Dendritic cell treated with granulocyte-macrophage colony-stimulating factor and Interleukin-4, amounts not matched to agents 40 ng/mL and 50 ng/mL, for 4 days (primary cell): ENCODE data around the gene NLGN1.

Experiments used
- H3K27ac Mint-ChIP-seq: one replicate; pipeline ENCODE4 v1.8.0; 2022; ENCODE audit warnings: mild to moderate bottlenecking, mixed read lengths
- H3K27me3 Mint-ChIP-seq: one replicate; pipeline ENCODE4 v1.8.0; 2022; ENCODE audit warnings: mild to moderate bottlenecking, mixed read lengths
- H3K36me3 Mint-ChIP-seq: one replicate; pipeline ENCODE4 v1.8.0; 2022; ENCODE audit warnings: low read depth, mixed read lengths
- H3K4me1 Mint-ChIP-seq: one replicate; pipeline ENCODE4 v1.8.0; 2022; ENCODE audit warnings: low read depth, mixed read lengths
- H3K4me3 Mint-ChIP-seq: one replicate; pipeline ENCODE4 v1.8.0; 2022; ENCODE audit warnings: mild to moderate bottlenecking, moderate library complexity, mixed read lengths
- H3K9me3 Mint-ChIP-seq: one replicate; pipeline ENCODE4 v1.8.0; 2022; ENCODE audit warnings: mixed read lengths
- intact Hi-C: fragments of 100-400 bp; cut with micrococcal nuclease; formaldehyde crosslinking; loops from one replicate; pipeline ENCODE4 v1.15.0; 2022

NLGN1 gene

GRCh38 chr3:174120997-174121396 is 723.5 kb downstream of the NLGN1 start:
- H3K4me1 Mint-ChIP-seq, result no peaks in the 10 kb centered on the region
- H3K4me3 Mint-ChIP-seq, result no peak overlapping the region
- H3K27ac Mint-ChIP-seq, result no peak overlapping the region
- H3K9me3 Mint-ChIP-seq, result no peaks in the 10 kb centered on the region
- intact Hi-C loops, result no loop called here
- H3K27me3 Mint-ChIP-seq, result no peaks in the 10 kb centered on the region
- H3K36me3 Mint-ChIP-seq, result no peaks in the 10 kb centered on the region

GRCh38 chr3:174122411-174122810 is 724.9 kb downstream of the NLGN1 start:
- H3K4me3 Mint-ChIP-seq, result no peak overlapping the region
- no peak overlapping the region for H3K27ac Mint-ChIP-seq
- H3K4me1 Mint-ChIP-seq, result no peaks in the 10 kb centered on the region
- no peaks in the 10 kb centered on the region for H3K27me3 Mint-ChIP-seq
- no peaks in the 10 kb centered on the region for H3K36me3 Mint-ChIP-seq
- H3K9me3 Mint-ChIP-seq, result no peaks in the 10 kb centered on the region
- intact Hi-C loops, result no loop called here

GRCh38 chr3:174125267-174125824 is 727.8 kb downstream of the NLGN1 start:
- Mint-ChIP-seq H3K4me3 (no peak overlapping the region), H3K9me3 (no peaks in the 10 kb centered on the region), H3K4me1 (no peaks in the 10 kb centered on the region), H3K36me3 (no peaks in the 10 kb centered on the region), H3K27me3 (no peaks in the 10 kb centered on the region), H3K27ac (no peak overlapping the region)
- intact Hi-C loops, result no loop called here

- no peak overlapping the region for H3K27ac Mint-ChIP-seq
- no peaks in the 10 kb centered on the region for H3K4me1 Mint-ChIP-seq
- H3K36me3 Mint-ChIP-seq, result no peaks in the 10 kb centered on the region
- H3K9me3 Mint-ChIP-seq, result no peaks in the 10 kb centered on the region
- H3K4me3 Mint-ChIP-seq, result no peak overlapping the region
- intact Hi-C loops, result no loop called here
- no peaks in the 10 kb centered on the region for H3K27me3 Mint-ChIP-seq
These were observed 729.6 kb downstream of the NLGN1 start for GRCh38 chr3:174126990-174127758.

- no peaks in the 10 kb centered on the region for H3K9me3 Mint-ChIP-seq
- no peaks in the 10 kb centered on the region for H3K4me1 Mint-ChIP-seq
- H3K4me3 Mint-ChIP-seq, result no peak overlapping the region
- H3K36me3 Mint-ChIP-seq, result no peaks in the 10 kb centered on the region
- H3K27me3 Mint-ChIP-seq, result no peaks in the 10 kb centered on the region
- H3K27ac Mint-ChIP-seq, result no peak overlapping the region
- intact Hi-C loops, result no loop called here
These were observed 734.5 kb downstream of the NLGN1 start for GRCh38 chr3:174132006-174132405.

GRCh38 chr3:174132421-174133042 is 735.0 kb downstream of the NLGN1 start:
- Mint-ChIP-seq H3K27ac (no peak overlapping the region), H3K4me1 (no peaks in the 10 kb centered on the region), H3K4me3 (no peak overlapping the region)

GRCh38 chr3:174146008-174146407 is 748.5 kb downstream of the NLGN1 start:
- Mint-ChIP-seq H3K4me1 (no peaks in the 10 kb centered on the region), H3K9me3 (no peaks in the 10 kb centered on the region), H3K36me3 (no peaks in the 10 kb centered on the region), H3K27me3 (no peaks in the 10 kb centered on the region), H3K4me3 (no peak overlapping the region), H3K27ac (no peak overlapping the region)
- intact Hi-C loops, result no loop called here

More at GRCh38 chr3:174132421-174133042, 735.0 kb downstream of the NLGN1 start:
- no peaks in the 10 kb centered on the region for H3K27me3 Mint-ChIP-seq
- no peaks in the 10 kb centered on the region for H3K36me3 Mint-ChIP-seq
- intact Hi-C loops, result no loop called here
- no peaks in the 10 kb centered on the region for H3K9me3 Mint-ChIP-seq

GRCh38 chr3:174147798-174148197 is 750.3 kb downstream of the NLGN1 start:
- Mint-ChIP-seq H3K4me1 (no peaks in the 10 kb centered on the region), H3K27ac (no peak overlapping the region), H3K4me3 (no peak overlapping the region), H3K27me3 (no peaks in the 10 kb centered on the region), H3K9me3 (peaks cover 3% of the 10 kb centered on the region), H3K36me3 (no peaks in the 10 kb centered on the region)
- intact Hi-C loops, result no loop called here

- intact Hi-C loops, result no loop called here
- no peak overlapping the region for H3K27ac Mint-ChIP-seq
- H3K9me3 Mint-ChIP-seq, result peaks cover 8% of the 10 kb centered on the region
- H3K4me1 Mint-ChIP-seq, result no peaks in the 10 kb centered on the region
- no peaks in the 10 kb centered on the region for H3K36me3 Mint-ChIP-seq
- H3K4me3 Mint-ChIP-seq, result no peak overlapping the region
- no peaks in the 10 kb centered on the region for H3K27me3 Mint-ChIP-seq
These were observed 756.3 kb downstream of the NLGN1 start for GRCh38 chr3:174153871-174154270.

- Mint-ChIP-seq H3K4me1 (no peaks in the 10 kb centered on the region), H3K27me3 (no peaks in the 10 kb centered on the region), H3K36me3 (no peaks in the 10 kb centered on the region), H3K4me3 (no peak overlapping the region), H3K9me3 (peaks cover 10% of the 10 kb centered on the region), H3K27ac (no peak overlapping the region)
- intact Hi-C loops, result no loop called here
These were observed 758.7 kb downstream of the NLGN1 start for GRCh38 chr3:174156200-174156599.

- Mint-ChIP-seq H3K4me3 (no peak overlapping the region), H3K27me3 (no peaks in the 10 kb centered on the region), H3K9me3 (peaks cover 13% of the 10 kb centered on the region), H3K36me3 (no peaks in the 10 kb centered on the region), H3K4me1 (no peaks in the 10 kb centered on the region), H3K27ac (no peak overlapping the region)
- intact Hi-C loops, result no loop called here
These were observed 761.1 kb downstream of the NLGN1 start for GRCh38 chr3:174158674-174159073.

- Mint-ChIP-seq H3K4me3 (no peak overlapping the region), H3K4me1 (no peaks in the 10 kb centered on the region), H3K27me3 (no peaks in the 10 kb centered on the region), H3K27ac (no peak overlapping the region), H3K36me3 (no peaks in the 10 kb centered on the region), H3K9me3 (peaks cover 22% of the 10 kb centered on the region)
- intact Hi-C loops, result no loop called here
These were observed 762.1 kb downstream of the NLGN1 start for GRCh38 chr3:174159604-174160003.

GRCh38 chr3:174162550-174162949 is 765.0 kb downstream of the NLGN1 start:
- H3K9me3 Mint-ChIP-seq, result peaks cover 51% of the 10 kb centered on the region
- H3K27ac Mint-ChIP-seq, result no peak overlapping the region
- no peaks in the 10 kb centered on the region for H3K36me3 Mint-ChIP-seq
- no peaks in the 10 kb centered on the region for H3K27me3 Mint-ChIP-seq
- no peak overlapping the region for H3K4me3 Mint-ChIP-seq
- H3K4me1 Mint-ChIP-seq, result no peaks in the 10 kb centered on the region
- intact Hi-C loops, result no loop called here

GRCh38 chr3:174168026-174168425 is 770.5 kb downstream of the NLGN1 start:
- H3K4me1 Mint-ChIP-seq, result no peaks in the 10 kb centered on the region
- no peak overlapping the region for H3K4me3 Mint-ChIP-seq
- H3K9me3 Mint-ChIP-seq, result peaks cover 43% of the 10 kb centered on the region
- intact Hi-C loops, result no loop called here
- H3K27ac Mint-ChIP-seq, result no peak overlapping the region
- no peaks in the 10 kb centered on the region for H3K27me3 Mint-ChIP-seq
- no peaks in the 10 kb centered on the region for H3K36me3 Mint-ChIP-seq
